Neuron (in vitro differentiated cells): ENCODE data around the gene MYO1C.

Experiments used
- H2AFZ ChIP-seq: one replicate; pipeline ENCODE4 v1.6.1; 2013; ENCODE audit warnings: low read depth, mild to moderate bottlenecking, inconsistent platforms, low read length, moderate library complexity
- H3K27me3 ChIP-seq: one replicate; pipeline ENCODE4 v1.6.1; 2013; ENCODE audit warnings: low read length; ENCODE audit not compliant: insufficient read depth
- H3K36me3 ChIP-seq: one replicate; pipeline ENCODE4 v1.6.1; 2013; ENCODE audit warnings: low read length; ENCODE audit not compliant: insufficient read depth
- H3K4me1 ChIP-seq: one replicate; pipeline ENCODE4 v1.6.1; 2013; ENCODE audit warnings: low read length; ENCODE audit not compliant: insufficient read depth
- H3K4me3 ChIP-seq: 2 replicates; pipeline ENCODE4 v1.5.1; 2013; ENCODE audit warnings: mild to moderate bottlenecking, low read length, moderate library complexity
- H3K9me3 ChIP-seq: one replicate; pipeline ENCODE4 v1.6.1; 2013; ENCODE audit warnings: low read length

MYO1C gene

GRCh38 chr17:1473170-1473569 is 19.3 kb downstream of the MYO1C start:
- no peaks in the 10 kb centered on the region for H3K27me3 ChIP-seq
- no peaks in the 10 kb centered on the region for H3K9me3 ChIP-seq
- no peaks in the 10 kb centered on the region for H3K4me1 ChIP-seq
- H2AFZ ChIP-seq, result no peak overlapping the region
- H3K36me3 ChIP-seq, result peaks cover 25% of the 10 kb centered on the region
- H3K4me3 ChIP-seq, result no peak overlapping the region

- H3K4me3 ChIP-seq, result no peak overlapping the region
- H3K36me3 ChIP-seq, result peaks cover 21% of the 10 kb centered on the region
- H3K9me3 ChIP-seq, result no peaks in the 10 kb centered on the region
- no peaks in the 10 kb centered on the region for H3K4me1 ChIP-seq
- H2AFZ ChIP-seq, result no peak overlapping the region
- H3K27me3 ChIP-seq, result no peaks in the 10 kb centered on the region
These were observed 20.3 kb downstream of the MYO1C start for GRCh38 chr17:1471911-1472821.

- Histone ChIP-seq H3K4me3 (no peak overlapping the region), H3K27me3 (no peaks in the 10 kb centered on the region), H3K4me1 (no peaks in the 10 kb centered on the region), H3K9me3 (no peaks in the 10 kb centered on the region), H3K36me3 (peaks cover 20% of the 10 kb centered on the region), H2AFZ (no peak overlapping the region)
These were observed 21.0 kb downstream of the MYO1C start for GRCh38 chr17:1471490-1471889.

GRCh38 chr17:1470755-1471462 is 21.6 kb downstream of the MYO1C start:
- H3K9me3 ChIP-seq, result no peaks in the 10 kb centered on the region
- H3K36me3 ChIP-seq, result peaks cover 23% of the 10 kb centered on the region
- no peaks in the 10 kb centered on the region for H3K4me1 ChIP-seq
- H3K4me3 ChIP-seq, result no peak overlapping the region
- H2AFZ ChIP-seq, result no peak overlapping the region
- H3K27me3 ChIP-seq, result no peaks in the 10 kb centered on the region

- Histone ChIP-seq H3K36me3 (peaks cover 25% of the 10 kb centered on the region), H3K9me3 (no peaks in the 10 kb centered on the region), H3K27me3 (no peaks in the 10 kb centered on the region), H3K4me1 (no peaks in the 10 kb centered on the region), H2AFZ (no peak overlapping the region), H3K4me3 (no peak overlapping the region)
These were observed 22.3 kb downstream of the MYO1C start for GRCh38 chr17:1470071-1470754.

- H3K27me3 ChIP-seq, result no peaks in the 10 kb centered on the region
- H3K4me3 ChIP-seq, result no peak overlapping the region
- no peaks in the 10 kb centered on the region for H3K4me1 ChIP-seq
- no peak overlapping the region for H2AFZ ChIP-seq
- peaks cover 25% of the 10 kb centered on the region for H3K36me3 ChIP-seq
- H3K9me3 ChIP-seq, result no peaks in the 10 kb centered on the region
These were observed 23.1 kb downstream of the MYO1C start for GRCh38 chr17:1469231-1469852.

GRCh38 chr17:1467898-1468492 is 24.5 kb downstream of the MYO1C start:
- H2AFZ ChIP-seq, result no peak overlapping the region
- no peak overlapping the region for H3K4me3 ChIP-seq
- H3K27me3 ChIP-seq, result no peaks in the 10 kb centered on the region
- H3K36me3 ChIP-seq, result peaks cover 25% of the 10 kb centered on the region
- H3K4me1 ChIP-seq, result no peaks in the 10 kb centered on the region
- H3K9me3 ChIP-seq, result no peaks in the 10 kb centered on the region

GRCh38 chr17:1467258-1467657 is 25.2 kb downstream of the MYO1C start:
- Histone ChIP-seq H3K36me3 (peaks cover 25% of the 10 kb centered on the region), H3K4me3 (no peak overlapping the region), H2AFZ (no peak overlapping the region), H3K27me3 (no peaks in the 10 kb centered on the region), H3K4me1 (no peaks in the 10 kb centered on the region), H3K9me3 (no peaks in the 10 kb centered on the region)

GRCh38 chr17:1464186-1464585 is 28.3 kb downstream of the MYO1C start:
- Histone ChIP-seq H3K9me3 (no peaks in the 10 kb centered on the region), H3K27me3 (no peaks in the 10 kb centered on the region), H3K4me1 (no peaks in the 10 kb centered on the region), H2AFZ (no peak overlapping the region), H3K36me3 (peaks cover 12% of the 10 kb centered on the region), H3K4me3 (no peak overlapping the region)

- Histone ChIP-seq H3K36me3 (peaks cover 5% of the 10 kb centered on the region), H3K9me3 (no peaks in the 10 kb centered on the region), H2AFZ (no peak overlapping the region), H3K27me3 (no peaks in the 10 kb centered on the region), H3K4me3 (no peak overlapping the region), H3K4me1 (no peaks in the 10 kb centered on the region)
These were observed 30.0 kb downstream of the MYO1C start for GRCh38 chr17:1462164-1463112.

GRCh38 chr17:1461198-1461944 is 31.1 kb downstream of the MYO1C start:
- Histone ChIP-seq H3K27me3 (no peaks in the 10 kb centered on the region), H3K4me1 (no peaks in the 10 kb centered on the region), H3K4me3 (no peak overlapping the region), H2AFZ (no peak overlapping the region), H3K9me3 (no peaks in the 10 kb centered on the region), H3K36me3 (peaks cover 5% of the 10 kb centered on the region)
